ENCODE data around the gene RGS21.

RGS21 gene

DNA sequence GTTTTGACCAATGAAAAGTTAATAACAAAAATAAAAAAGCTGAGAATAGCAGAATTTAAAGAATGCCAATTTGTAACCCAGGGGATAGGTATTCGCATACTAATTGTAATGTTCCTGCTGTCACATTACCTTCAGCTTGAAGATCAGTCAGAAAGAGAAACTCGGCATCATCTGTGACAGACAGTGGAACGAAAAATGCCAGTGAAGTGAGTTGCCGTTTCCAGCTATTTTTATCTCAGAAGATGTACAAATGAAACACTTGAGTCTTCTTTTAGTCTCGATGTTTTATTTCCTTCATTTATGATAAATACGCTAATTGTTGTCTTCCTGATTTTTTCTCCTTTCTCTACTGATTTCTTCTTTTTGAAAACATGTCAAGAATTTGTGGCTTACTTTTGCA is 26.1 kb downstream of the RGS21 start:
- TF ChIP-seq SIN3A (IDR thresholded peaks at IDR 0.05; ENCODE audit: borderline replicate concordance, insufficient read depth, low read length), result no peak
- no peak for TF ChIP-seq FOXP2 (optimal IDR thresholded peaks at IDR 0.05; ENCODE audit: borderline replicate concordance, extremely low read depth, extremely low read length, insufficient read depth)
- TF ChIP-seq TAF1 (IDR thresholded peaks at IDR 0.05; ENCODE audit: borderline replicate concordance, insufficient read depth, low read length), result no peak
- TF ChIP-seq POLR2AphosphoS5 (IDR thresholded peaks at IDR 0.05; ENCODE audit: low read depth, low read length), result no peak
- TF ChIP-seq, protein P1, sequence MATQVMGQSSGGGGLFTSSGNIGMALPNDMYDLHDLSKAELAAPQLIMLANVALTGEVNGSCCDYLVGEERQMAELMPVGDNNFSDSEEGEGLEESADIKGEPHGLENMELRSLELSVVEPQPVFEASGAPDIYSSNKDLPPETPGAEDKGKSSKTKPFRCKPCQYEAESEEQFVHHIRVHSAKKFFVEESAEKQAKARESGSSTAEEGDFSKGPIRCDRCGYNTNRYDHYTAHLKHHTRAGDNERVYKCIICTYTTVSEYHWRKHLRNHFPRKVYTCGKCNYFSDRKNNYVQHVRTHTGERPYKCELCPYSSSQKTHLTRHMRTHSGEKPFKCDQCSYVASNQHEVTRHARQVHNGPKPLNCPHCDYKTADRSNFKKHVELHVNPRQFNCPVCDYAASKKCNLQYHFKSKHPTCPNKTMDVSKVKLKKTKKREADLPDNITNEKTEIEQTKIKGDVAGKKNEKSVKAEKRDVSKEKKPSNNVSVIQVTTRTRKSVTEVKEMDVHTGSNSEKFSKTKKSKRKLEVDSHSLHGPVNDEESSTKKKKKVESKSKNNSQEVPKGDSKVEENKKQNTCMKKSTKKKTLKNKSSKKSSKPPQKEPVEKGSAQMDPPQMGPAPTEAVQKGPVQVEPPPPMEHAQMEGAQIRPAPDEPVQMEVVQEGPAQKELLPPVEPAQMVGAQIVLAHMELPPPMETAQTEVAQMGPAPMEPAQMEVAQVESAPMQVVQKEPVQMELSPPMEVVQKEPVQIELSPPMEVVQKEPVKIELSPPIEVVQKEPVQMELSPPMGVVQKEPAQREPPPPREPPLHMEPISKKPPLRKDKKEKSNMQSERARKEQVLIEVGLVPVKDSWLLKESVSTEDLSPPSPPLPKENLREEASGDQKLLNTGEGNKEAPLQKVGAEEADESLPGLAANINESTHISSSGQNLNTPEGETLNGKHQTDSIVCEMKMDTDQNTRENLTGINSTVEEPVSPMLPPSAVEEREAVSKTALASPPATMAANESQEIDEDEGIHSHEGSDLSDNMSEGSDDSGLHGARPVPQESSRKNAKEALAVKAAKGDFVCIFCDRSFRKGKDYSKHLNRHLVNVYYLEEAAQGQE (IDR thresholded peaks at IDR 0.05; ENCODE audit: insufficient read depth in 1 of 2, low read depth in 2 of 2, low read length in 2 of 2), result no peak

- no peak for TF ChIP-seq SIN3A (IDR thresholded peaks at IDR 0.05; ENCODE audit: borderline replicate concordance, insufficient read depth, low read length)
- TF ChIP-seq, protein P1 (IDR thresholded peaks at IDR 0.05; ENCODE audit: insufficient read depth in 1 of 2, low read depth in 2 of 2, low read length in 2 of 2), result no peak
- no peak for TF ChIP-seq FOXP2 (optimal IDR thresholded peaks at IDR 0.05; ENCODE audit: borderline replicate concordance, extremely low read depth, extremely low read length, insufficient read depth)
- TF ChIP-seq POLR2AphosphoS5 (IDR thresholded peaks at IDR 0.05; ENCODE audit: low read depth, low read length), result no peak
- TF ChIP-seq TAF1 (IDR thresholded peaks at IDR 0.05; ENCODE audit: borderline replicate concordance, insufficient read depth, low read length), result no peak
These were observed 26.6 kb downstream of the RGS21 start for GRCh38 chr1:192343344-192343743.

- TF ChIP-seq POLR2AphosphoS5 (IDR thresholded peaks at IDR 0.05; ENCODE audit: low read depth, low read length) (no peak), SIN3A (IDR thresholded peaks at IDR 0.05; ENCODE audit: borderline replicate concordance, insufficient read depth, low read length) (no peak), TAF1 (IDR thresholded peaks at IDR 0.05; ENCODE audit: borderline replicate concordance, insufficient read depth, low read length) (no peak), FOXP2 (optimal IDR thresholded peaks at IDR 0.05; ENCODE audit: borderline replicate concordance, extremely low read depth, extremely low read length, insufficient read depth) (no peak)
- TF ChIP-seq, protein P1 (IDR thresholded peaks at IDR 0.05; ENCODE audit: insufficient read depth in 1 of 2, low read depth in 2 of 2, low read length in 2 of 2), result no peak
These were observed 32.5 kb downstream of the RGS21 start for GRCh38 chr1:192349314-192349713.

GRCh38 chr1:192350356-192350755 is 33.6 kb downstream of the RGS21 start:
- TF ChIP-seq FOXP2 (optimal IDR thresholded peaks at IDR 0.05; ENCODE audit: borderline replicate concordance, extremely low read depth, extremely low read length, insufficient read depth) (no peak), POLR2AphosphoS5 (IDR thresholded peaks at IDR 0.05; ENCODE audit: low read depth, low read length) (no peak), TAF1 (IDR thresholded peaks at IDR 0.05; ENCODE audit: borderline replicate concordance, insufficient read depth, low read length) (no peak), SIN3A (IDR thresholded peaks at IDR 0.05; ENCODE audit: borderline replicate concordance, insufficient read depth, low read length) (no peak)
- TF ChIP-seq, protein P1 (IDR thresholded peaks at IDR 0.05; ENCODE audit: insufficient read depth in 1 of 2, low read depth in 2 of 2, low read length in 2 of 2), result no peak

DNA sequence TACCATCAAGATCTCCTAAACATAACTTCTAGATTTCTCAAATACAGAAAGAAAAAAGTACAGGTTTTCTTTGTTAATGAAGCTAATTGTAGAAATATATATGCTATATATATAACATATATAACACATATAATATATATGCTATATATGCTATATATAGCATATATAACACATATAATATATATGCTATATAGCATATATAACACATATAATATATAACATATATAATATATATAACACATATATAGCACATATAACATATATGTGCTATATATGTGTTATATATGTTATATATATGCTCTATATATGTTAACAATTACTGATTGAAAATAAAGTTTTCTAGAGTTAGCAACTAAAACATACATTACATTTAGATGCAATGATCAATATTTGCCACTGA is 34.8 kb downstream of the RGS21 start:
- TF ChIP-seq, protein P1 (IDR thresholded peaks at IDR 0.05; ENCODE audit: insufficient read depth in 1 of 2, low read depth in 2 of 2, low read length in 2 of 2), result no peak
- TF ChIP-seq FOXP2 (optimal IDR thresholded peaks at IDR 0.05; ENCODE audit: borderline replicate concordance, extremely low read depth, extremely low read length, insufficient read depth) (no peak), TAF1 (IDR thresholded peaks at IDR 0.05; ENCODE audit: borderline replicate concordance, insufficient read depth, low read length) (no peak), SIN3A (IDR thresholded peaks at IDR 0.05; ENCODE audit: borderline replicate concordance, insufficient read depth, low read length) (no peak), POLR2AphosphoS5 (IDR thresholded peaks at IDR 0.05; ENCODE audit: low read depth, low read length) (no peak)

All from PFSK-1 (cell line).